KMS-11 (cell line): Measurements from ENCODE around the gene WNT4.

Experiments used
- H2AFZ ChIP-seq: fragments of 200-600 bp; sonication (generic); 2 replicates; pipeline ENCODE4 v1.6.1; 2016; ENCODE audit warnings: antibody characterized with exemption, mixed run types, low read depth
- H3K27ac ChIP-seq: fragments of 200-600 bp; sonication (generic); 2 replicates; pipeline ENCODE4 v1.6.1; 2016; ENCODE audit warnings: mild to moderate bottlenecking, mixed run types
- H3K27me3 ChIP-seq: fragments of 200-600 bp; sonication (generic); 2 replicates; pipeline ENCODE4 v1.6.1; 2017; ENCODE audit warnings: mild to moderate bottlenecking, low read depth, mixed run types, moderate library complexity; ENCODE audit not compliant: insufficient read depth
- H3K36me3 ChIP-seq: fragments of 200-600 bp; sonication (generic); 2 replicates; pipeline ENCODE4 v1.6.1; 2017; ENCODE audit warnings: mild to moderate bottlenecking, mixed run types; ENCODE audit not compliant: insufficient read depth
- H3K4me1 ChIP-seq: fragments of 200-600 bp; sonication (generic); 2 replicates; pipeline ENCODE4 v1.6.1; 2016; ENCODE audit warnings: mild to moderate bottlenecking, low read depth, mixed run types; ENCODE audit not compliant: poor library complexity, severe bottlenecking
- H3K4me2 ChIP-seq: fragments of 200-600 bp; sonication (generic); 2 replicates; pipeline ENCODE4 v1.7.0; 2016; ENCODE audit warnings: mild to moderate bottlenecking, mixed run types
- H3K4me3 ChIP-seq: fragments of 200-600 bp; sonication (generic); IDR thresholded peaks from 2 replicates; pipeline ENCODE4 v1.6.1; 2017; ENCODE audit warnings: low read depth, low read length, mixed read lengths; ENCODE audit not compliant: insufficient read depth
- H3K79me2 ChIP-seq: fragments of 200-600 bp; sonication (generic); 2 replicates; pipeline ENCODE4 v1.6.1; 2016; ENCODE audit warnings: low read depth, mixed run types; ENCODE audit not compliant: insufficient read depth
- H3K9ac ChIP-seq: fragments of 200-600 bp; sonication (generic); 2 replicates; pipeline ENCODE4 v1.6.1; 2016; ENCODE audit warnings: mild to moderate bottlenecking, mixed run types
- H4K20me1 ChIP-seq: fragments of 200-600 bp; sonication (generic); 2 replicates; pipeline ENCODE4 v1.6.1; 2016; ENCODE audit warnings: mild to moderate bottlenecking, mixed run types; ENCODE audit not compliant: insufficient read depth
- TF ChIP-seq, protein P1 (sequence below): fragments of 200-600 bp; sonication (generic); conservative IDR thresholded peaks from 2 replicates; pipeline ENCODE4 v1.6.1; 2017; ENCODE audit warnings: low read depth, mild to moderate bottlenecking, antibody characterized with exemption, low read length, moderate library complexity, mixed read lengths

WNT4 gene

DNA sequence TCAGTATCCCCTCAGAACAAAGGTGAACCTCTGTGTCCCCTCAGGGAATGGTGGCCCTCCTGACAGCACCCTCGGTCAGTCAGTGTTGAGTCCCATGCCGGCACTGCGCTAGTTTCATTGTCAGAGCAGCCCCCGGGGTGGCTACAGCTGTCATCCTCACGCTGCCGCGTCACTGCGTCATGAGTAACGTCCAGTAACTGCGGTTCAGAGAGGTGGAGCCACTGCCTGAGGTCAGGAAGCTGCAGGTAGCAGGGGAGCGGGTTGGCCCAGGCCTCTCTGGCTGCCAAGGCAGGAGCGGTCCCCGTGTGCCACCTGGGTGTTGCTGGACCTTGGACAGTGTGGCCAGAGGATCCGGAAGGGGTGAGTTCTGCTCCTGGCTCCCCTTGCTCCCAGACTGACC is 20.2 kb upstream of the WNT4 start:
- TF ChIP-seq, protein P1, sequence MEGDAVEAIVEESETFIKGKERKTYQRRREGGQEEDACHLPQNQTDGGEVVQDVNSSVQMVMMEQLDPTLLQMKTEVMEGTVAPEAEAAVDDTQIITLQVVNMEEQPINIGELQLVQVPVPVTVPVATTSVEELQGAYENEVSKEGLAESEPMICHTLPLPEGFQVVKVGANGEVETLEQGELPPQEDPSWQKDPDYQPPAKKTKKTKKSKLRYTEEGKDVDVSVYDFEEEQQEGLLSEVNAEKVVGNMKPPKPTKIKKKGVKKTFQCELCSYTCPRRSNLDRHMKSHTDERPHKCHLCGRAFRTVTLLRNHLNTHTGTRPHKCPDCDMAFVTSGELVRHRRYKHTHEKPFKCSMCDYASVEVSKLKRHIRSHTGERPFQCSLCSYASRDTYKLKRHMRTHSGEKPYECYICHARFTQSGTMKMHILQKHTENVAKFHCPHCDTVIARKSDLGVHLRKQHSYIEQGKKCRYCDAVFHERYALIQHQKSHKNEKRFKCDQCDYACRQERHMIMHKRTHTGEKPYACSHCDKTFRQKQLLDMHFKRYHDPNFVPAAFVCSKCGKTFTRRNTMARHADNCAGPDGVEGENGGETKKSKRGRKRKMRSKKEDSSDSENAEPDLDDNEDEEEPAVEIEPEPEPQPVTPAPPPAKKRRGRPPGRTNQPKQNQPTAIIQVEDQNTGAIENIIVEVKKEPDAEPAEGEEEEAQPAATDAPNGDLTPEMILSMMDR = no peak
- Histone ChIP-seq H2AFZ (no peak overlapping the region), H3K4me3 (no peak overlapping the region), H3K27ac (no peak overlapping the region), H3K4me2 (no peak overlapping the region), H3K27me3 (peaks cover 74% of the 10 kb centered on the region), H3K79me2 (no peaks in the 10 kb centered on the region), H3K36me3 (no peaks in the 10 kb centered on the region), H3K9ac (no peak overlapping the region), H4K20me1 (no peaks in the 10 kb centered on the region), H3K4me1 (no peaks in the 10 kb centered on the region)

DNA sequence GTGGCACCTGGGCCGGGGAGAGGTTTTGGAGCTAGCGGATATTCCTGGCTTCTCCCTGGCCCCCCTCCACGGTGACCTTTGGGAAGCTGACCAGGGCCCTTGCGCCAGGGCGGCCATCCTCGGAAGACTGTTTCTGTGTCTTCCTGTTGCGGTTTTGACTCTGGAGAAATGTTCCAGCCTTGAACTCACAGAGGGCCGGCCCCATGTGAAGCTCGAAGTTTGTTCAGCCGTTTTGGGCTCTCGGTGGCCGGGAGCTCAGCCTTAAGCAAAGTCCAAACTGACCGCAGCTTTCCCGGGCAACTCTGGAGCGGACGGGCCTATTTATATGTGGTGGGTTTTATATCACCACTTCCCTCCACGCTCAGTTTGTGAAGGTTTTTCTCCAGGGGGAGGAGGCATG is 17.0 kb upstream of the WNT4 start:
- Histone ChIP-seq H3K9ac (no peak overlapping the region), H3K4me1 (no peaks in the 10 kb centered on the region), H3K27me3 (peaks cover 84% of the 10 kb centered on the region), H4K20me1 (no peaks in the 10 kb centered on the region), H3K27ac (no peak overlapping the region), H3K79me2 (no peaks in the 10 kb centered on the region), H2AFZ (no peak overlapping the region), H3K4me2 (no peak overlapping the region), H3K4me3 (no peak overlapping the region), H3K36me3 (no peaks in the 10 kb centered on the region)
- TF ChIP-seq, protein P1 = no peak

DNA sequence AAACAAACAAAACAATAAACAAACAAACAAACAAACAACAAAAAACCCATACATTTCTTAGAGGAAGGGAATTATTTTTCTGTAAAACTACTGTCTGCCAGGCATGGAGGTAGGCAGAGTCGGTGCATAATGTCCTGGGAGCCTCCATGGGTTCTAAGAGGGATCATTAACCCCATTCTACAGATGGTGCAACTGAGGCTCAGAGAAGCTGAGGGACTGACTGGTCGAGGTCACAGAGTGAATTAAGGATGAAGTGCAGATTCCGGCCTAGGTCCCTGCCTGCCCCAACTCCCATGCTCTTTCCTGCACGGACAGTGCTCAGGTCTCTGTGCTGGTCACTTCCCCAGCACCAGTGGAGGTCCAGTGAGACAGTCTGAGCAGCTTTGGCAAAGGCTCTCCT is 15.8 kb upstream of the WNT4 start:
- H2AFZ ChIP-seq = no peak overlapping the region
- no peaks in the 10 kb centered on the region for H3K79me2 ChIP-seq
- no peak overlapping the region for H3K9ac ChIP-seq
- H3K4me2 ChIP-seq = no peak overlapping the region
- no peaks in the 10 kb centered on the region for H4K20me1 ChIP-seq
- TF ChIP-seq, protein P1 = no peak
- H3K36me3 ChIP-seq = no peaks in the 10 kb centered on the region
- H3K27ac ChIP-seq = no peak overlapping the region
- peaks cover 89% of the 10 kb centered on the region for H3K27me3 ChIP-seq
- no peaks in the 10 kb centered on the region for H3K4me1 ChIP-seq
- no peak overlapping the region for H3K4me3 ChIP-seq

DNA sequence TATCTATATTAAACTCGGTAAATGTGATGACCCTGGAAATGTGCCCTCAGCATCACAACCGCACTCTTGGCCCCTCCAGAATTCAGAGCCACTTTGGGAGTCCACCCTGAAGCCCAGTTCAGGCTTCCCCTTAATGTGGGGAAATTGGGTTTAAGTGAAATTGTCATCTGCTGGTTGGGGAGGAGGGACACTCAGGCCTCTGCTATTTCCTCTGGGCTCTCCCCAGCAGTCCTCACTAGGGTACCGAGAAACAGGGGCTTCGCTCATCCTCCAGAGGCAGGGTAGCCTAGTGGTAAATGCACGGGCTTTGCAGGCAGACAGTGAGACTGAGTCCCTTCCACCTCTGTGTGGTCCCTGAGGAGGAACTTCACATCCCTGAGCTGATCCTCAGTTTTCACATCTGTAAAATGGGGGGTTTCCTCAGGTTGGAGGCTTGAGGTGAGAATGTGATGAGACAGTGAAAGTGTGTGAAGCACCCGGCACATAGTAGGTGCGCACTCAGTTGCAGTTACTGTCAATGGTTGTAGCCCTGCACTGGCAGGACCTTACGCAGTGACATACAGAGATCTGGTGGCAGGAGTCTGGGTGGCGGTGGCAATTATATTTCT is 14.6 kb upstream of the WNT4 start:
- Histone ChIP-seq H3K27ac (no peak overlapping the region), H2AFZ (no peak overlapping the region)

More for the DNA sequence above, 14.6 kb upstream of the WNT4 start:
- Histone ChIP-seq H4K20me1 (no peaks in the 10 kb centered on the region), H3K4me3 (no peak overlapping the region), H3K4me2 (no peak overlapping the region), H3K36me3 (no peaks in the 10 kb centered on the region), H3K27me3 (peaks cover 91% of the 10 kb centered on the region), H3K79me2 (no peaks in the 10 kb centered on the region), H3K9ac (no peak overlapping the region), H3K4me1 (no peaks in the 10 kb centered on the region)
- TF ChIP-seq, protein P1 = no peak
